HG03103 (cell line): ENCODE results near the gene TP63.
"Not testable (repeated sequence)": the region's sequence is repeated elsewhere in the genome, so short reads cannot be mapped to it uniquely, and the experiment has no call there.

Source experiments
- ATAC-seq: cut with Tn5 transposase; IDR thresholded peaks from one replicate; pipeline ENCODE4 v1.9.1; 2021; ENCODE audit warnings: low read depth; ENCODE audit not compliant: unreplicated experiment

Gene TP63

GRCh38 chr3:189720736-189721417 lies 89.7 kb downstream of the TP63 start:
- no peak for ATAC-seq

- ATAC-seq = no peak
Observed at GRCh38 chr3:189721873-189722665, 90.9 kb downstream of the TP63 start.

- no peak for ATAC-seq
Observed at GRCh38 chr3:189724356-189724755, 93.2 kb downstream of the TP63 start.

- no peak for ATAC-seq
Observed at GRCh38 chr3:189726277-189726676, 95.1 kb downstream of the TP63 start.

GRCh38 chr3:189727158-189727557 lies 96.0 kb downstream of the TP63 start:
- ATAC-seq = no peak

GRCh38 chr3:189727898-189728297 lies 96.7 kb downstream of the TP63 start:
- no peak for ATAC-seq

GRCh38 chr3:189728915-189729314 lies 97.7 kb downstream of the TP63 start:
- no peak for ATAC-seq

- no peak for ATAC-seq
Observed at GRCh38 chr3:189734061-189734460, 102.9 kb downstream of the TP63 start.

GRCh38 chr3:189735913-189736312 lies 104.7 kb downstream of the TP63 start:
- no peak for ATAC-seq

- no peak for ATAC-seq
Observed at GRCh38 chr3:189737071-189737470, 105.9 kb downstream of the TP63 start.

GRCh38 chr3:189737619-189738018 lies 106.4 kb downstream of the TP63 start:
- no peak for ATAC-seq

GRCh38 chr3:189739378-189739777 lies 108.2 kb downstream of the TP63 start:
- no peak for ATAC-seq

- no peak for ATAC-seq
Observed at GRCh38 chr3:189740156-189740555, 109.0 kb downstream of the TP63 start.

GRCh38 chr3:189744235-189744634 lies 113.0 kb downstream of the TP63 start:
- no peak for ATAC-seq

GRCh38 chr3:189745622-189746021 lies 114.4 kb downstream of the TP63 start:
- no peak for ATAC-seq

GRCh38 chr3:189748046-189748445 lies 116.9 kb downstream of the TP63 start:
- no peak for ATAC-seq

- ATAC-seq = not testable (repeated sequence)
Observed at GRCh38 chr3:189750972-189751371, 119.8 kb downstream of the TP63 start.

- ATAC-seq = no peak
Observed at GRCh38 chr3:189754356-189754755, 123.2 kb downstream of the TP63 start.

GRCh38 chr3:189756582-189757078 lies 125.4 kb downstream of the TP63 start:
- no peak for ATAC-seq

- ATAC-seq = no peak
Observed at GRCh38 chr3:189758186-189758585, 127.0 kb downstream of the TP63 start.

GRCh38 chr3:189766416-189766815 lies 135.2 kb downstream of the TP63 start:
- ATAC-seq = no peak
